ENCODE data around the gene RPL41. TPM values are rescaled to one million over a fixed set of nuclear protein-coding genes. Genes with fewer than 3 reads are reported as not detected.

Gene RPL41
- total and polyA plus RNA-seq, 9 of the 15 experiments (the other 6 are each of a cell fraction or from before 2014, with no cell fraction given) = 3,403 to 11,276 (median 5,604) TPM

DNA sequence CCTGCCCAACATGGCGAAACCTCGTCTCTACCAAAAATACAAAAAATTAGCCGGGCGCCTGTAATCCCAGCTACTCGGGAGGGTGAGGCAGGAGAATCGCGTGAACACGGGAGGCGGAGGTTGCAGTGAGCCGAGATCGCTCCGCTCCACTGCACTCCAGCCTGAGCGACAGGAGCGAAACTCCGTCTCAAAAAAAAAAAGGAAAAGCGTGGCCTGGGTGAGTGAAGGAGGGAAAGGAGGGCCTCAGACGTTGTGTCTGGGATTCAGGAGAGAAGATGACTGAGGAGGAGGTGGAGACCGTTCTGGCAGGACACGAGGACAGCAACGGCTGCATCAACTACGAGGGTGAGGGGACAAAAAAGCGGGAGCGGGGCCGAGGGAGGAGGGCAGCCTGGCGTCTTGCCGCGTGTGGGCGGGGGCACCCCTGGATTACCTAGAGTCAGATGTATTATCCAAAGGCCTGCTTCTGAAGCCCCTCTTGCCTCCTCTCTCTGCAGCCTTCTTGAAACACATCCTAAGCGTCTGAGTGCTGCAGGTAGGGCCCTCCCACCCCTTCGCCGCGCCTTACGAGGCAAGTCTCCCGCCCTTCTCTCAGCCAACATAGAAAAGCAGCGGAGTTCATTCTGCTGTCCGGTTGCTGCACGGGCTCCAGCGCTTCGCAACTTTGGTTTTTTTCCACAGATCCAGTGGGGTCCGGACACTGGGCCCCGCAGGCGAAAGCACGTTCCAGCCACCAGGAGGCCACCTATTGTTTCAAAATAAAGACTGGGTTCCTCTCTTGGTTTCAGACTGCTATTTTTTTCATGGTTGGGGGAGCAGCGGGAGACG is 41.0 kb downstream of the RPL41 start (continued):
- TF ChIP-seq ZZZ3 (IDR thresholded peaks at IDR 0.05) (no peak), NFYB (IDR thresholded peaks at IDR 0.05; ENCODE audit: extremely low read depth, insufficient read length) (no peak), XRCC5 (IDR thresholded peaks at IDR 0.05; ENCODE audit: low read depth, low read length) (peak; percentile 65; the same call in 1 of the 2 replicates), JUN (IDR thresholded peaks at IDR 0.05; ENCODE audit: borderline replicate concordance, low read depth, low read length) (no peak), JUN (CRISPR knock-in tag; IDR thresholded peaks at IDR 0.05; ENCODE audit: borderline replicate concordance) (no peak), CAMTA2 (CRISPR knock-in tag; conservative IDR thresholded peaks at IDR 0.05) (no peak), ATF7 (IDR thresholded peaks at IDR 0.05) (no peak), EHMT2 (IDR thresholded peaks at IDR 0.05) (no peak), ETV6 (IDR thresholded peaks at IDR 0.05; ENCODE audit: borderline replicate concordance in 1 of 2, low read depth in 2 of 2, low read length in 1 of 2) (no peak), ETV6 (CRISPR knock-in tag; IDR thresholded peaks at IDR 0.05; ENCODE audit: borderline replicate concordance) (no peak), HDAC2 (IDR thresholded peaks at IDR 0.05) (no peak), CBX1 (IDR thresholded peaks at IDR 0.05; ENCODE audit: low read depth) (no peak), BDP1 (IDR thresholded peaks at IDR 0.05; ENCODE audit: insufficient read depth, insufficient read length) (no peak), PHF20 (IDR thresholded peaks at IDR 0.05; ENCODE audit: partially characterized antibody) (no peak), GABPB2 (CRISPR knock-in tag; conservative IDR thresholded peaks at IDR 0.05) (no peak), CHD2 (IDR thresholded peaks at IDR 0.05; ENCODE audit: low read depth, low read length) (no peak), TEAD2 (tag; IDR thresholded peaks at IDR 0.05) (peak; percentile 99), ZNF12 (CRISPR knock-in tag; IDR thresholded peaks at IDR 0.05) (peak; percentile 57; the same call in 1 of the 2 replicates)
- TF ChIP-seq, protein P1, sequence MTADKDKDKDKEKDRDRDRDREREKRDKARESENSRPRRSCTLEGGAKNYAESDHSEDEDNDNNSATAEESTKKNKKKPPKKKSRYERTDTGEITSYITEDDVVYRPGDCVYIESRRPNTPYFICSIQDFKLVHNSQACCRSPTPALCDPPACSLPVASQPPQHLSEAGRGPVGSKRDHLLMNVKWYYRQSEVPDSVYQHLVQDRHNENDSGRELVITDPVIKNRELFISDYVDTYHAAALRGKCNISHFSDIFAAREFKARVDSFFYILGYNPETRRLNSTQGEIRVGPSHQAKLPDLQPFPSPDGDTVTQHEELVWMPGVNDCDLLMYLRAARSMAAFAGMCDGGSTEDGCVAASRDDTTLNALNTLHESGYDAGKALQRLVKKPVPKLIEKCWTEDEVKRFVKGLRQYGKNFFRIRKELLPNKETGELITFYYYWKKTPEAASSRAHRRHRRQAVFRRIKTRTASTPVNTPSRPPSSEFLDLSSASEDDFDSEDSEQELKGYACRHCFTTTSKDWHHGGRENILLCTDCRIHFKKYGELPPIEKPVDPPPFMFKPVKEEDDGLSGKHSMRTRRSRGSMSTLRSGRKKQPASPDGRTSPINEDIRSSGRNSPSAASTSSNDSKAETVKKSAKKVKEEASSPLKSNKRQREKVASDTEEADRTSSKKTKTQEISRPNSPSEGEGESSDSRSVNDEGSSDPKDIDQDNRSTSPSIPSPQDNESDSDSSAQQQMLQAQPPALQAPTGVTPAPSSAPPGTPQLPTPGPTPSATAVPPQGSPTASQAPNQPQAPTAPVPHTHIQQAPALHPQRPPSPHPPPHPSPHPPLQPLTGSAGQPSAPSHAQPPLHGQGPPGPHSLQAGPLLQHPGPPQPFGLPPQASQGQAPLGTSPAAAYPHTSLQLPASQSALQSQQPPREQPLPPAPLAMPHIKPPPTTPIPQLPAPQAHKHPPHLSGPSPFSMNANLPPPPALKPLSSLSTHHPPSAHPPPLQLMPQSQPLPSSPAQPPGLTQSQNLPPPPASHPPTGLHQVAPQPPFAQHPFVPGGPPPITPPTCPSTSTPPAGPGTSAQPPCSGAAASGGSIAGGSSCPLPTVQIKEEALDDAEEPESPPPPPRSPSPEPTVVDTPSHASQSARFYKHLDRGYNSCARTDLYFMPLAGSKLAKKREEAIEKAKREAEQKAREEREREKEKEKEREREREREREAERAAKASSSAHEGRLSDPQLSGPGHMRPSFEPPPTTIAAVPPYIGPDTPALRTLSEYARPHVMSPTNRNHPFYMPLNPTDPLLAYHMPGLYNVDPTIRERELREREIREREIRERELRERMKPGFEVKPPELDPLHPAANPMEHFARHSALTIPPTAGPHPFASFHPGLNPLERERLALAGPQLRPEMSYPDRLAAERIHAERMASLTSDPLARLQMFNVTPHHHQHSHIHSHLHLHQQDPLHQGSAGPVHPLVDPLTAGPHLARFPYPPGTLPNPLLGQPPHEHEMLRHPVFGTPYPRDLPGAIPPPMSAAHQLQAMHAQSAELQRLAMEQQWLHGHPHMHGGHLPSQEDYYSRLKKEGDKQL (CRISPR knock-in tag; IDR thresholded peaks at IDR 0.05; ENCODE audit: borderline replicate concordance) = no peak
- TF ChIP-seq, protein P2, sequence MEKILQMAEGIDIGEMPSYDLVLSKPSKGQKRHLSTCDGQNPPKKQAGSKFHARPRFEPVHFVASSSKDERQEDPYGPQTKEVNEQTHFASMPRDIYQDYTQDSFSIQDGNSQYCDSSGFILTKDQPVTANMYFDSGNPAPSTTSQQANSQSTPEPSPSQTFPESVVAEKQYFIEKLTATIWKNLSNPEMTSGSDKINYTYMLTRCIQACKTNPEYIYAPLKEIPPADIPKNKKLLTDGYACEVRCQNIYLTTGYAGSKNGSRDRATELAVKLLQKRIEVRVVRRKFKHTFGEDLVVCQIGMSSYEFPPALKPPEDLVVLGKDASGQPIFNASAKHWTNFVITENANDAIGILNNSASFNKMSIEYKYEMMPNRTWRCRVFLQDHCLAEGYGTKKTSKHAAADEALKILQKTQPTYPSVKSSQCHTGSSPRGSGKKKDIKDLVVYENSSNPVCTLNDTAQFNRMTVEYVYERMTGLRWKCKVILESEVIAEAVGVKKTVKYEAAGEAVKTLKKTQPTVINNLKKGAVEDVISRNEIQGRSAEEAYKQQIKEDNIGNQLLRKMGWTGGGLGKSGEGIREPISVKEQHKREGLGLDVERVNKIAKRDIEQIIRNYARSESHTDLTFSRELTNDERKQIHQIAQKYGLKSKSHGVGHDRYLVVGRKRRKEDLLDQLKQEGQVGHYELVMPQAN (IDR thresholded peaks at IDR 0.05; ENCODE audit: borderline replicate concordance) = no peak

Data from K562 (cell line).